Measurements from ENCODE around the gene ARHGAP26.

ARHGAP26 gene

DNA sequence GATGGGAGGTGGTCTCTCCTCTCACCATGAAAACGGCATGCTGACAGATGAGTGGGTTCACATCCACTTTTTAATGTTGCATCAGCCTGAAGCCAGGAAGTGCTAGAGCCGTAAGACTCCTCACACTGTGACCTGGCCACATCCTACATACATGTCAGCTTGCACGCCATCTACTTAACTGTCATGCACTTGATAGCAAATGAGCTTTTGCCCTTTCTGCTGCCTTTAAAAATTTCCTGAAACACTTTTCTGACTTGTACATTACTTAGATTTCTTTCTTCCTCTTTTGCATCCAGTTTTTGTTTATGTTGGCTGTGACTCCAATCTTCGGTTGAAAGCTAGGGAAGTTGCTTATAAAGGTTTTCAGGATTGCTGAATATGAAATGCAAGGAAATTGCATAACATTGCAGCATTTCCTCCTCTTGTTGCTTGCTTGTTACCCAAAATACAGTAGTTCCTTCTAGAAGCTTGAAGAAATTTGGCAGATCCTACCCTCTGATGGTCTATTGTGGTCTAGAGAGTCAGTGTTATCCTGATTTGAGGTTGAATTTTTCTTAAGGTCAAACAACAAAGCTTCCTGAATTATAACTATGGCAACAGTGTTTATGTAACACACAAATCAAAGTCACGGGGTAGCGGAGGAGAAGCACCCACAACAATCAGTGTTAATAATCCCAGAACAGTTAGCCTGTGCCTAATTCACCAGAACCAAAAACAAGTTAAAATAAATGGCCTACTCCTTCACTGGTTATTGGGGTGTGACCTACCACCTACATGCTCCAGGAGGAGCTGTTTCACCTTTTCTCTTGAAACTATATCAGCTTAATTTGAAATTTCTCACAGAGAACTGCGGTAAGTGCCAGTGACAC is 232.5 kb downstream of the ARHGAP26 start:
- peak; percentile 65 for DNase-seq

DNA sequence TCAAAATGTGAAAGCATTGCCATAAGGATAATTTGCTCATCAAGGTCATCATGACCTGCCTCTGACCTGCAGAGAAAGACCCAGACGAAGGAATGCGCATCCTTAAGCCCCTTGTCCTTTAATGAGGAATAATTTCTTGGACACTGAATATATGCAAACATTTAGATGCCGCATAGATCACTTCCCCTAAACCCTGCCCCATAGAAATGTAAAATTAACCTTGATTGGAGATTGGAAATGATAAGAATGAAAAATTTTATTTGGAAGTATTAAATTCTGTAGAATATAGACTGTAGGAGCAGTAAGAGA is 233.1 kb downstream of the ARHGAP26 start:
- DNase-seq, result no peak

DNA sequence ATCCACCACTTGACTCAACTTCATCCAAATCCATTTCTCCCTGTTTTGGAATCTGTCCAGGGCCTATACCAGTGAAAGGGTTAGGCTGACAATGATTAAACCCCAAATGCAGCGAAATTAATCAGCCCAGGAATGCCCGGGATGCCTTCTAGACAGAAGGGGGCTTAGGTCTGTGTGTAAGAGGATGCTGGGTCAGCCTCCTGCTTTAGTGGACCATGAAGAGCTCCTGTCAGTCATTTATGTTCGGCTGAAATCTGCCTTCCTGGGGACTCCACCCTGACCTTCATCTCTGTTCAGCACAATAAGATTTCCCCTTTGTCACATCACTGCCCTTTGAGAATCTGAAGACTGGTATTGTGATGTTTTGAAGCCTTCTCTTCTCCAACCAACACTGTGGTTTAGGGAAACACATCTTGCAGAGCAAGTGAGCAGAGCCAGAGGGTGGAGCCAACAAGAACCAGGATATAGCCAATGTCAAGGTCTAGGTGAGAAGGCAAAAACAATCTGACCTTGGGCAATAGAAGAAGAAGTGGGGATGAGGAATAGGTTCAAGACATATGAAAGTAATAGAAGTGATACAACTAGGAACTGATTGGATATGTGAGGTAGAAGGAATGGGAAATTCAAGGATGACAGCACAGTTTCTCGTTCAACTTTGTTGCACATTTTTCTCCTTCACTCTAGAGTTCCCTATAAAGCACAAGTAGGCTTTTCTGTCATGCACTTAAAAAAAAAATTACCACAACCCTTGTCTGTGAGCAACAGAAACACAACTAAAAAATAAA is 234.4 kb downstream of the ARHGAP26 start:
- no peak for DNase-seq

DNA sequence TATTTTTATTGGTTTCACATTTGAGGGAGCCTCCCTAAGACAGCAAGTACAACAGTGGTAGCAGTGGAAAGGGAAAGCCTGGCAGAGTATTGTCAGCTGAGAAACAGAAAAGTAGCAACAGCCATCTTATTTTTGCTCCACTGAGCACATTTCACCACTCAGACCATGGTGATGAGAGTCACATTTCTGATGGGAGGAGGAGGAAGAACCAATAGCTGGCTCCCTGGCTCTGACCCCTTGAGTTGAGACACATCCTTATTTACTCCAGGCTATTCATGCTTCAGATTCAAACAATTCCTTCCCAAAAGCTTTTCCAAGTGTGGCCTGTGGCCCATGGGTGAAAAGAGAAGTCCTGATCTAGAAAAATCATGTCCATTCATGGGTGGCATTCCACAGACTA is 236.3 kb downstream of the ARHGAP26 start:
- DNase-seq, result no peak

DNA sequence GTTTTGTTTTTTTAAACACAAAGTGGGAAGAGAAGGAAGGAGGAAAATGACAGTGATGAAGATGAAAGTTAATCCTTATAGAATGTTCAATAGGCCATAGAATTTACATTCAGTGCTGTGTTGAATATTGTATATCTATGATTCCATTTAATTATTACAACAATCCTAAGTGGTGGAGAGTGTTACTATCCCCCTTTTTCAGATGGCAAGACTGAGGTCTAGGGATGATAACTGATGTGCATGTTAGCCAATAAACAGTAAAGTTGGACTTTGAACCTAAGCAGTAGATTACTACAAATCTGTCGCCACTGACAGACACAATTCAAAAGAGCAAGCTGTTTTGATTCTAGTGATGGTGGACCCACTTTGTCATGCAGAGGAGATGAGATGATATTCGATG is 237.9 kb downstream of the ARHGAP26 start:
- DNase-seq, result no peak

DNA sequence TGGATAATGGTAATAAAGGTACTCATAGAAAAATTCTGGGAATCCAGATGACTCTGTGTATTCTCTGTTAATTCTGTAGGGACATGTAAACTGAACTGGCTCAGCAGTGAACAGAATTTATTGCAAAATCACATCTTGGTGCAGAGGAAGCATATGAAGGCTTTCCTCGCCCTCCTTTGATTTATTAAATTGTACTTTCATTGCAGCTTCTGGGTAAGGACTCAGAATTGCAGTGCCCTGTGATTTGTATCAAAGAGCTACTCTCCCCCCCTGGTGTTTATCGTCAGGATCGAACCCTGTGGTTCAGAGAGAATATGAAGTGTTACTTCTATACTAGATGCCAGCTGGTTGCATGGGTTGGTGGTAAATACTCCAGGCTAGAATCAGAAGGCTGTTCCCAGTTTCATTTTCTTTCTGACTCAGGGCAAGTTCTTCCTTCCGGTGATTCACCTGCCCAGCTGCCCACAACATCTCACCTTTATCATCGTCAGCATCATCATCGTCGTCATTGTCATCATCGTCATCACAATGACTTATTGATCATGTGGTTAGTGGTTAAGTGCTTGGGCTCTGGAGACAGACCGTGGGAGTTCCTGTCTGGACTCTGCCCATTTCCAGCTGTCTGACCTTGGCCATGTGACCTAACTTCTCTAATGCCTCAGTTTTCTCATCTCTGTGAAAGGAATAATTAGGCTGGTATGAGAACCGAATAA is 238.8 kb downstream of the ARHGAP26 start:
- peak; percentile 77 for DNase-seq

DNA sequence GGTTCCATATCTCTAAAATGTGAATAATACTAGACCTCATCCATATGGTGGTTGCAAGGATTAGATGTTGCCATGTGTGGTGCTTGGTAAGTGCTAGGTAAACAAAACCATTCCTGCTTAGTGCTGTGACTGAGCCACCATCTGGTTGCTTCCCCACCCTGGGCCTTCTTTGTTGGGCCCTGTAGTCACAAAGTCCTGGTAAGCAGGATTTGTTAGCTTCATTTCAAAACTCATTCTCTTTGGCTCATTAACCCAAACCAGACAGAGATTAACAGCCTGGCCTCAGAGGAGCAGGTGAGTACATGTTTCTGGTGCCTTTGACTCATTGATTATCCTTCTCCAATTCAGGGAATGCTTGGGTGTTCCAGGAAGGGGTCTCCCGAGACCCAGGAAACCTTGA is 240.2 kb downstream of the ARHGAP26 start:
- no peak for DNase-seq

DNA sequence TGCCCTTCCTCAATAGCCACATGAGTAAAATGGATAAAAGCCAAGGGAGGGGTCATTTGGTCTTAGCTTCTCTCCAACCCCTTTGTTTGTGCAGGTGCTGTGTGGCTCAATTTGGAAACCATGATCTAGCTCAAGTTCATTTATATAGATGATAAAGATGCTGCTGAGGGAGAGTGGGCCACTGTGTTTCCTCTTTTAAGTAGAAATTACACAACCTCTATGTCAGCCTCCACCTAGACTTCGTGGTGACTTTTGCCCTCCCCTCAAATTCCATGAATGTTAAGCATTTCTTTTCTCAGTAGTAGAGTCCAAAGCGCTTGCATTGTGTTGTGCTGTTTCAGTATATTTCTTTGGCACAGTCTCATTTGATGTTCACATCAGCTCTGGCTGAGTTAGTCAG is 241.4 kb downstream of the ARHGAP26 start:
- DNase-seq, result no peak

DNA sequence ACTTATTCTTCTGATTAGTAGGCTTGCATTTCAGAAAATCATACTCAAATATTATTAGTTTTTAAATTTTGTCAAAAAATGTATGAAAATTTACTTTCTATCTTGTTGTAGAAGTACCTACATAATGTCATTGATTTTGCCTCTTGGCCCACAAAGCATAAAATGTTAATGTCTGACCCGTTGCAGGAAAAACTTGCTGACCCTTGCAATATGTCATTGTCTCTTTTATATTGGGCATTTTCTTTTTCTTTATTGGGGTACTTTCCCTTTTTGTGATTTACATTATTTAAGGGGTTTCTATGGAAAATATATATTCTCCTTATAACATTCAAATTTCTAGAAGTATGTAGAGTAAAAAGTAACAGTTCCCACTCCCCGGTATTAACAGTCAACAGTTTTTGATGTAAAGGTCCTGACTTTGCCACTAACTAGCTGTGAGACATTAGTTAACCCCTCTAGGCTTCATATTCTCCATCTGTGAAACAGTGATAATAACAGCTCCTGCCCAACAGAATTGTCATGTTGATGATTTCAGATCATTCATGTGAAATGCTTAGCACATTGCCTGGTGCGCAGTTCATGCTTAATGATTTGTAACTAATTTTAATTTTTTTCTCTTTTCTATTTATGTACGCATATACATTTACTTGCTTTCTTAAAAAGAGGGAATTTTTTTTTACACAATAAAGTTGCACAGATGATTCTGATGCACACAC is 243.2 kb downstream of the ARHGAP26 start:
- DNase-seq, result no peak

DNA sequence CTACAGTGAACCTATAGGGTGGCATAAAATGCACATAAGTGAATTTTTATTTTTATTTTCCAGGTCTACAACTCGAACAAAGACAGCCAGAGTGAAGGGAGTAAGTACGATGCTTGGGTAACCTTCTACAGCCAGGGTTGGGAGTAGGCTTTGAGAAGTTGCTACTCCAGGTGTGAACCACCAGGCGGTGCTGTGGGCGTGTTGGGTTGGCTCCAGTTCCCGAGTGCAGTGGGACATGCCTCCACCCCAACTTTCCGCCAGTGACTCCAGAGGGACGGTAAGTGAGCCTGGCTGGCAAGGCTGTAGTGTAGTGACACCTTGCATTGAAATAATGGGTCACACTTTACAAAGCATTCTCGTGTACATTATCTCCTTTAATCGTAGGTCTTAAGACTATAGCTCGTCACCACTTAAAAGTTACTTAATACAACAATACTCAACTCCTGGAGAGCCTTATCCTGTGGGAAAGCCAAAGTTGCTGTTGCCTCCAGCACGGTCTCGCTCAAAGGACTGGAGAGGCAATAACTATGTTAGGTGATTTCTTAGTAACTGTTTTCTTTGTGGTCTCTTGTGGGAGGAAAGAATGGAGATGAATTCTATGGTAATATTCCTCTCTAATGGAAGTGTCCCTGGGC is 244.0 kb downstream of the ARHGAP26 start:
- peak; percentile 33 for DNase-seq

DNA sequence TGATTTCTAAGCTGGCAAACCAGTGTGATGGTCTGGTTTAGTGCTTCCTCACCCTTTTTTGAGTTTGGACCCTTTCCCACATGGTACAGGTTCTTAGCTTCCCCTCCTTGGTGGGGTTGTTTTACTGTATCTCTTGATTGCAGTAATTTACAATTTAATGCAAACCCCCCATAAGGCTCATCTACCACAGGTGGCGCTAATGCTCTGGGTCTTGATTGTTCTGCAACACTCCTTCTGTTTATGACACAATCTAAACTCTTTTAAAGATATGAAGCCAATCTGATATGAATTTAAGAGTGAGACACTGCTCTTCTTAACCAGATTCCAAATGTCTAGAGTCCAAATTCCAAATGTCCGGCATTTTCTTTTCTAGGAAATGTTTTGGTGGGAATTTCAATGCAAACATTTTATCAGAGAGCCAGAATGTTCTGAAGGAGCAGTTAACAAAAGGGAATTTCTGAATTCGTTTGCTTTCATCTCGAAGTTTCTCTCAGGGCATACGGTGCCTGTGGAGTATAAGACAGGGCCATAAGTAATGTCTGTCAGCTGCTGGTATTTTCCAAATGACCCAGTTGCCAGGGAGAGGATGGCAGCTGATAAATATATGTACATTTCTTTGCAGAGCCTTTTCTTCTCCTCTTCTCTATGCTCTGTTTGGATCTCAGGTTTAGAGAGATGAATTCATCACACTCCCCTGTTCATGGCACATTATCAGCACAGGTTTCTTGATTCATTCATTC is 246.8 kb downstream of the ARHGAP26 start:
- DNase-seq, result peak; percentile 59

DNA sequence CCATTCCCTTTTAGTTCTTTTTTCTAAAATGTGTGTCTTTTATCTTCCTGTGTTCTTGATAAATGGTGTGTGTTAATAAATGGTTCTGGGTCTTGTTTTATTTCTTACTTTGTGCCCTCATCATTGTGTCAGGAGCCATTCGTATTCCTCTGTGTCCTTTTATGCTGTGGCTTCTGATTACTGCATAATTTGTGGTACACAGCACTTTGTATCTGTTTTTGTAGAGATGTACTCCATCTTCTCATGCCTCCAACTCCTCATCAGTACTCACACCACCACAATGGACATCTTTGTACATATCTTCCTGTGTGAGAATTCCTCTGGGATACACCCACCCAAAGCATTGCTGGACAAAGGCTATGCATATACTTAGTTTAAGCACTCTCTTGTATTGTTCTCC is 247.4 kb downstream of the ARHGAP26 start:
- DNase-seq, result no peak

DNA sequence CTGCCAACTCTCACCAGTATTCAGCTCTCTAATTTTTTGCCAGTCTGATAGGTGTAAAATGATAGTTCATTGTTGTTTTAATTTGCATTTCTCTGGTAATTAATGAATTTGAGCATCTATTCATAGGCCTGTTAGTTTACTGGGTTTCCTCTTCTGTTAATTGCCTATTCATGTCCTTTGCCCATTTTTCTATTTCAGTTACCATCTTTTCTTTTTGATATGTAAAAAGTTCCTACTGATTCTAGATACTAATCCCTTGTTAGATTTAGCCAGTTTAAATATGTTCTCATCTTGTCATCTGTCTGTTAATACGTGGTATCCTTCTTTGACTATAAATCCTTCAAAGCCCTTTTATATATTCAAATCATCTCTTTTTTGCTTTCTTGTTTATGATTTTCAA is 247.8 kb downstream of the ARHGAP26 start:
- DNase-seq, result no peak

DNA sequence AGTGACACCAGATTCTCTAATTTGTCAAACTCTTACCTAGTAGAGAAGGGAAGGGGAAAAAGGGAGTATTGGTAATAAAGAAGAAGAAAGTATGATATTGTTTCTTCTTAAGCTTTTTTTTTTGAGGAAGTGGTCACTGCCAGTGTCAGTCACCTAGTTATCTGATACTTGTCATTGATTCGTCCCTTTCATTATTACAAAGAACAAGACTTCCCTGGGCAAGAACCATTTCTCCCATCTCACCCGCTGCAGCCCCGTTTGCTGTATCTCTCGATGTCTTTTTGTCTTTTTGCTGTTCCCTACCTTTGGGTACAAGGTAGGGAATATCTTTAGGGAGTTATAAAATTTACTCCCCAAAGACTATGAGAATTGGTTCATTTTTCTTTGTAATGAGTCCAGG is 249.0 kb downstream of the ARHGAP26 start:
- no peak for DNase-seq

DNA sequence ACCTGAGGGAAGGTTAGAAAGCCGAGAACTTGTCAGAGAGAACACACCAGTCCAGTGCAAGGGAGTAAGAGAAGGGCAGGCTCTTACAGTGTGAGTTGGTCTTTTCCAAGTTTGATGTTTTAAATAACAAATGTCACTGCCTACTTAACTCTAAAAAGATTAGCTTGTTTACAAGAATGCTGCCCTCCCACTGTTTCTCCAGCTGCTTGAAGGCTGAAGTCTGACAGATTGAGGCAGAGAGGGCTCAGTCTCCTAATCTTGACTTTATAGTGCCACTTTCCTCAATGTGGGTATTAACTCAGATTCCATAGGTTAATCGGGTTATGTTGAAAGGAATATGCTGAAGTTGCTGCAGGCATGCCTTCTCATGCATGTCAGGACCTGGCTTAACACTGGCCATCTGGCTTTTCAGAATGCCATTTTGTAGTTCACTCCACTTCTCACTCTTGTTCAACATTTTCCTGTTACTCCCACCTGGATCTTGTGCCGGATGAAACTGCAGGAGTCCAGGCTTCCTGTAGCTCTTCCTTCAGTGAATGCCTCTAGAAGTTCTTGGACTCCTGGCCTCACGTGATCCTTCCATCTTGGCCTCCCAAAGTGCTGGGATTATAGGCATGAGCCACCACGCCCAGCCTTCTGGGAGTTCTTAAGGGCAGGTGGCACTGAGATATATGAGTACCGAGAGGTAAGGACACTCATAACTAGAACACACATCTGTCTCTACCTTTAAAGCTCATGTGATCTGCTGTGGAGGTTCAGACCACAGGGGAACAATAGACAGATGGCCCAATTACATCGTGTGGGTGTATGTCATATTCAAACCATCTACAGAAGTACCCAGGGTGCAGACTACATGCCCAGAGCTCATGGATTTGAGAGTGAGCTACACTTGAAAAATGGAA is 249.7 kb downstream of the ARHGAP26 start:
- no peak for DNase-seq

DNA sequence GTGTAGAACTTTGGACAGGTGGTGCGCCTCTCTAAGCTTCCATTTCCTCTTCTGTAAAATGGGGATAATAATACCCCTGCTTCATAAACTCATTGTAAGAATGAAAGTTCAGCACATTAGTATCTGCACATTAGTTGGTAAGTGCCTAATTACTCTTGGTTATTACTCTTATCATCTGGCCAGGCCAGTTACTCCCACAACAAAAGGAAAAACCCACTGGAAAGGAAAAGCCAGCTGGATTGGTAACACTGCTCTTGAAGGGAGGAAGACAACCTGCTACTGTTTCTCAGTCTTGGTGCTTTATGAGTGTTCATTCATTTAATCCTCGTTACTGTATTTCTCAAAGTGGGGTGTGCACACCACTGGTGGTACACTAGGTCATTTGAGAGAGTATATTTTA is 251.4 kb downstream of the ARHGAP26 start:
- DNase-seq, result no peak

DNA sequence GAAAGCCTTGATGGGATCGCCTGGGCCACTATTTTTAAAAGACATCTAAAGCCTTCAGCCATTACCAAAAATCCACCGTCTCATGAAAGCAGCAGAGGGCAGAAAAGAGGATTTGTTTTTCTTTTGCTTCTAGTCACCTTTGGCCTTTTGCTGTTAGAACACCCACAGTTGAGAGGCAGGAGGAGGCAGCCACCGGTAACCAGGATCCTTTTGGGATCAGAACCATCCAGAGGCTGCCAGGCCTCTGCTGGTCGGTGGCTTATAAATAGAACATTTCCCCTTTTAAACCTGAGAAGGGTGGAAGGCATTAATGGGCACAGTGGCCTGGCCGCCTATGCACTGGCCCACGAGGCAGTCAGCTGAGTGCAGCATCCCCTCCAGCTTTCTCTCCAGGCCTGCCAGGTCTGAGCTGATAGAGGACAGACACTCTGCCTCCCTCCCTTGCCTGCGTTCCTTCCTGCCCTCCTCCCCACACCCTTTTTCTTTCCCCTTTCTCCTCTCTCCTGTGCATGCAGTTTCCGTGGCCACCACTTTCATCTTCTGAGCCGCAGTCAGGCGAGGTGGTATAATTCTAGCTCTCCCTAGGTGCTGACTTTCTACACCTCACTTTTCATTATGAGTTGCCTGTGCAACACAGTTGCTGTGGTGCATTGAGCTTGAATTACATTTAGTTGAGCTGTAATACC is 253.4 kb downstream of the ARHGAP26 start:
- DNase-seq, result peak; percentile 48

DNA sequence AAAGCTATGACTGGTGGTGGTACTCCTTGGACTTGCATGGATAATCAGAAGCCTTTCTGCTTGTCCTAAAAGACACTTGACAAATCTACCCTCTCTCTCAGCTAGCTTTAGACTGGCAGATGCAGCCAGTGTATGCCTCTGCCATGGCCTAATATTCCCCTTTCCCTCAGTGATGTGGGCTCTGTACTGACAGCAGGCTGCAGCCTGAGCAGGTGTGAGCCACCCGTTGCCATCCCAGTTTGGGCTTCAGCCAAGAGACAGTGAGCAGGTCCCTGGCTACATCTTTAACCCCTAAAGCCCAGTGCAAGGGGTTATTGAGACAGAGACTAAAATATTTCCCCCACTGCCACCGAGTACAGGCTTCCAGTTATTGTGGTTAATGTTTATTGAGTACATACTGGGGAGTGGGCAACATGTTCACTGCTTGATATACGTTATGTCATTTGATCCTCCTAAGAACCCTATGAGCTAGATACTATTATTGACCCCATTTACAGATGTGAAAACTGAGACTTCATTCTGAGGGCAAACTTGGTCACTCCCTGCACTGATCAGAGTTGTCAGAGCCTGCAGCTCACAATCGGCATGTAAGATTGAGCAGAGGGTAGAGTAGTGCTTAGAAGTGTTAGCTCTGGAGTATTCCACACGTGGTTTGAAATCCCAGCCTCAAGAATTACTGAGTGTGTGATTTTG is 254.2 kb downstream of the ARHGAP26 start:
- no peak for DNase-seq

DNA sequence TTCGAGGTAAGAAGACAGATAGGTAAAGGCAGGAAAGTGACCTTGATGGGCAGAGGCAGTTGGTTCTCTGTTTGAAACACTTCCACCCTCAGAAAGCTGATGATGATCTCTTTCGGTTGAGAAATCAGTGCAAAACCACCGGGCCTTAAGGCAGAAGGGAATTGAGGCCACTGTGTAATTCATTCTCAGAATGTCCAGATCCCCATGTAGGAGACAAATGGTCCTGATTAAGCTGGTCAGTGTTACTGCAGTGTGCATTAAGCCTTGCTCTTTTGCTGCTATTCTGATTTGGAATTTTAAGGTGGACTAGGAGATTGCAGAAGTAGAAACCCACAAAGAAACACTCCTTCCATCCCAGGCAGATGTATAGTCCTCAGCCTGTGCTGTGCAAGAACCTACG is 255.2 kb downstream of the ARHGAP26 start:
- no peak for DNase-seq

DNA sequence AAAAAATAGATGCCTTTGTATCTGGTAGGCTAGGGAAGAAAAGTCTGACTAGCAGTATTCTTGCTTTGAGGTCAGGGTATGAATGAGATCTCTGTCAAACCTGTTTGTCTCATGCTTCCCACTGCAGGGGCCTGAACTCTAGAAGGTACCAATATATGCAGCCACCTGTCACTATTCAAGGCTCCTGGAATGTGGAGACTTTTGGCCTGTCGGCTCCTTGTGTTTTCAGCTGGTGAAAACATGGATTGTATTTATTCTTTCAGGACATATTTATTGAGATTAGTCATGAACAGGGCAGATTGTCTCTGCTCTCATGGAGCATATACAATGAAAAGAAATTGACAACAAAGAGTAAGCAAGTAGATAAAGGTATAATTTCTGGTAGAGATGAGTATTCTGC is 255.8 kb downstream of the ARHGAP26 start:
- no peak for DNase-seq
